Adrenal gland (tissue), 12 donors: ENCODE results near the gene PTGR2. TPM values are rescaled to one million over a fixed set of nuclear protein-coding genes. Genes with fewer than 3 reads are reported as not detected.

ENCODE experiments used
- DNase-seq, 7 donors: peaks; one replicate each; pipeline ENCODE4 v3.0.0-alpha.2; 2019 to 2020
- H3K27ac ChIP-seq, 5 donors: fragments of 200-600 bp; sonication (generic) in 4 of 5; 1 replicate in 3 of 5; 2 replicates in 2 of 5; pipeline versions ENCODE4 v1.5.1 to v1.8.0; 2016 to 2020; ENCODE audit warnings: mild to moderate bottlenecking in 1 of 5
- H3K27me3 ChIP-seq: fragments of 200-600 bp; 2 replicates; pipeline ENCODE4 v1.8.0; 2021
- H3K36me3 ChIP-seq, 2 donors: fragments of 200-600 bp; replicated peaks in 1 of 2; 1 replicate in 1 of 2; 2 replicates in 1 of 2; pipeline versions ENCODE4 v1.5.1 to v1.8.0; 2018 to 2022
- H3K4me1 ChIP-seq, 2 donors: fragments of 200-600 bp; replicated peaks in 1 of 2; 1 replicate in 1 of 2; 2 replicates in 1 of 2; pipeline versions ENCODE4 v1.5.1 to v1.8.0; 2018 to 2021
- H3K4me3 ChIP-seq, 4 donors: fragments of 200-600 bp; sonication (generic) in 3 of 4; one replicate each; pipeline ENCODE4 v1.5.1; 2016 to 2018
- H3K9me3 ChIP-seq, 3 donors: fragments of 200-600 bp; sonication (generic) in 1 of 3; replicated peaks in 1 of 3; 1 replicate in 2 of 3; 2 replicates in 1 of 3; pipeline versions ENCODE4 v1.5.1 to v1.8.0; 2016 to 2021
- POLR2A ChIP-seq, 2 donors: fragments of 450-650 bp; IDR thresholded peaks; one replicate each; pipeline ENCODE4 v1.6.1; 2017; ENCODE audit warnings: antibody characterized with exemption in 2 of 2, mild to moderate bottlenecking in 2 of 2, moderate library complexity in 1 of 2
- WGBS, 4 donors: extraction: QIAGEN DNeasy Blood & Tissue Kit in 2 of 4; methylation state at CpG; one replicate each; pipeline versions ENCODE4 v1.1.5 to v1.1.7; 2013 to 2017; 5-methylcytosine and 5-hydroxymethylcytosine counted together
- intact Hi-C, 2 donors: fragments of 100-400 bp; cut with DNase I; formaldehyde crosslinking; loops; one replicate each; pipeline versions ENCODE4 v1.14.1 to v1.15.0; 2022 to 2023
- polyA plus RNA-seq, 3 donors: library from polyadenylated mRNA; stranded (reverse); fragments of 200-250 nt in 2 of 3; fragments of 350-450 nt in 1 of 3; fragmentation: Illumina TruSeq in 1 of 3; extraction: RNeasy Lipid Tissue Mini Kit (QIAGEN cat#74804) in 1 of 3; gene quantifications; one replicate each; pipeline ENCODE4 v1.2.3, GENCODE V29; 2013 to 2014
- total RNA-seq, 9 donors: library from RNA; depleted of rRNA in 4 of 9; stranded (reverse); fragments of >200 nt in 4 of 9; fragments of 120-200 nt in 1 of 9; fragmentation: NEBNext Ultra II Directional in 1 of 9; extraction: Animal tissue kit (Norgen Biotek cat#: 25700) in 1 of 9; gene quantifications; one replicate each; pipeline versions ENCODE4 v1.1.0 to v1.2.4, GENCODE V29; 2013 to 2023
- TF ChIP-seq, protein P1 (sequence below), 6 experiments: fragments of 450-650 bp in 4 of 6; fragments of 200-600 bp in 2 of 6; sonication (generic) in 1 of 6; IDR thresholded peaks; 1 replicate in 5 of 6; 2 replicates in 1 of 6; pipeline versions ENCODE4 v1.5.1 to v1.8.0; 2016 to 2021; ENCODE audit warnings: antibody characterized with exemption in 6 of 6, mild to moderate bottlenecking in 2 of 6, moderate library complexity in 1 of 6
- donor health status: healthy with polysubstance abuse.
- donor health status: Bipolar disorder and iron deficiency.
- donor health status: DM: yes; HTN: yes; CAD: no.
- donor health status: DM: no; HTN: no; CAD: no.
- donor health status: DM: no; HTN: no; CAD: no.
- donor health status: DM: yes; HTN: yes; CAD: no.

The PTGR2 gene
- total and polyA plus RNA-seq, 12 donors: 8.8 to 43.7 (median 17.3) TPM

- Histone ChIP-seq H3K27me3 (no peaks in the 10 kb centered on the region), H3K4me3 (no peak overlapping the region), H3K9me3 (no peaks in the 10 kb centered on the region), H3K27ac (no peak overlapping the region), H3K36me3 (peaks cover 0 to 24% of the 10 kb centered on the region in 2 donors), H3K4me1 (no peaks in the 10 kb centered on the region)
- no peak for TF ChIP-seq POLR2A (IDR thresholded peaks at IDR 0.05)
- TF ChIP-seq, protein P1, sequence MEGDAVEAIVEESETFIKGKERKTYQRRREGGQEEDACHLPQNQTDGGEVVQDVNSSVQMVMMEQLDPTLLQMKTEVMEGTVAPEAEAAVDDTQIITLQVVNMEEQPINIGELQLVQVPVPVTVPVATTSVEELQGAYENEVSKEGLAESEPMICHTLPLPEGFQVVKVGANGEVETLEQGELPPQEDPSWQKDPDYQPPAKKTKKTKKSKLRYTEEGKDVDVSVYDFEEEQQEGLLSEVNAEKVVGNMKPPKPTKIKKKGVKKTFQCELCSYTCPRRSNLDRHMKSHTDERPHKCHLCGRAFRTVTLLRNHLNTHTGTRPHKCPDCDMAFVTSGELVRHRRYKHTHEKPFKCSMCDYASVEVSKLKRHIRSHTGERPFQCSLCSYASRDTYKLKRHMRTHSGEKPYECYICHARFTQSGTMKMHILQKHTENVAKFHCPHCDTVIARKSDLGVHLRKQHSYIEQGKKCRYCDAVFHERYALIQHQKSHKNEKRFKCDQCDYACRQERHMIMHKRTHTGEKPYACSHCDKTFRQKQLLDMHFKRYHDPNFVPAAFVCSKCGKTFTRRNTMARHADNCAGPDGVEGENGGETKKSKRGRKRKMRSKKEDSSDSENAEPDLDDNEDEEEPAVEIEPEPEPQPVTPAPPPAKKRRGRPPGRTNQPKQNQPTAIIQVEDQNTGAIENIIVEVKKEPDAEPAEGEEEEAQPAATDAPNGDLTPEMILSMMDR (IDR thresholded peaks at IDR 0.05): no peak
- no peak for DNase-seq
- intact Hi-C loops: no loop called here
Measured at GRCh38 chr14:73859145-73859544, 7.5 kb downstream of the PTGR2 start.

GRCh38 chr14:73861073-73861472, 9.4 kb downstream of the PTGR2 start:
- no peak overlapping the region for H3K27ac ChIP-seq
- TF ChIP-seq, protein P1 (IDR thresholded peaks at IDR 0.05): no peak
- no peak for TF ChIP-seq POLR2A (IDR thresholded peaks at IDR 0.05)
- no peaks in the 10 kb centered on the region for H3K9me3 ChIP-seq
- DNase-seq: no peak
- no peaks in the 10 kb centered on the region for H3K4me1 ChIP-seq
- H3K4me3 ChIP-seq: no peak overlapping the region
- H3K36me3 ChIP-seq: peaks cover 0 to 35% of the 10 kb centered on the region in 2 donors
- 92 to 93% (median 92%) methylated on average over 5 of the region's 5 CpGs for WGBS, 4 donors
- intact Hi-C loops: no loop called here
- H3K27me3 ChIP-seq: no peaks in the 10 kb centered on the region

DNA sequence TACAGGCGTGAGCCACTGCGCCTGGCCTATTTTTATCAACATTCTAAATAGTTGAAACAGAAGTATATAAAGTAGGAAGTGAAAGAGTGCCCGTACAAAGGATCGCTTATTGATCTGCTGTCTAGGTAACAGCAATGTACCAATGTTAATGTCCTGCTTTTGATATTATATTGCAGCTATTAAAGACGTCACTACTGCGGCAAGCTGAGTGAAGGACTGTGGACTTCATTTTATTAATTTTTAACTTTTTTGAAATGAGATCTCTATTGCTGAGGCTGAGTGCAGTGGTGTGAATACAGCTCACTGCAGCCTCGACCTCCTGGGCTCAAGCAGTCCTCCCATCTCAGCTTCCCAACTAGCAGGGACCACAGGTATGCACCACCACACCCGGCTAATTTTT, 10.8 kb downstream of the PTGR2 start:
- peaks cover 0 to 35% of the 10 kb centered on the region in 2 donors for H3K36me3 ChIP-seq
- H3K4me3 ChIP-seq: no peak overlapping the region
- intact Hi-C loops: no loop called here
- DNase-seq: no peak
- no peak for TF ChIP-seq POLR2A (IDR thresholded peaks at IDR 0.05)
- TF ChIP-seq, protein P1 (IDR thresholded peaks at IDR 0.05): no peak
- H3K4me1 ChIP-seq: no peaks in the 10 kb centered on the region
- no peaks in the 10 kb centered on the region for H3K9me3 ChIP-seq
- 88 to 95% (median 90%) methylated on average over 8 of the region's 8 CpGs for WGBS, 4 donors
- no peak overlapping the region for H3K27ac ChIP-seq
- no peaks in the 10 kb centered on the region for H3K27me3 ChIP-seq

DNA sequence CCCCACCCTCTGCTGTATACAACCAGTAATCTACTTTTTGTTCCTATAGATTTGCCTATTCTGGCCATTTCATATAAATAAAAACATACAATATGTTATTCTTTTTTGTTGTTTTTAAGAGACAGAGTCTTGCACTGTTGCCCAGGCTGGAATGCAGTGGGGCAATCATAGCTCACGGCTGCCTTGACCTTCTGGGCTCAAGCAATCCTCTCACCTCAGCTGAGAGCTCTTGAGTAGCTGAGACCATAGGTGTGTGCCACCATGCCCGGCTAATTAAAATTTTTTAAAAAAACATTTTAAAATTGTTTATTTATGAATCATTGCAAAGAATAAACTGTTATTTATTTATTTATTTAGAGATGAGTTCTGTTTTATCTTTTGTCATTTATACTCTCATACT, 11.6 kb downstream of the PTGR2 start:
- Histone ChIP-seq H3K4me3 (no peak overlapping the region), H3K36me3 (peaks cover 0 to 35% of the 10 kb centered on the region in 2 donors), H3K27me3 (no peaks in the 10 kb centered on the region), H3K9me3 (no peaks in the 10 kb centered on the region), H3K27ac (no peak overlapping the region), H3K4me1 (no peaks in the 10 kb centered on the region)
- no peak for DNase-seq
- TF ChIP-seq, protein P1 (IDR thresholded peaks at IDR 0.05): no peak
- no peak for TF ChIP-seq POLR2A (IDR thresholded peaks at IDR 0.05)
- intact Hi-C loops: no loop called here
- 77 to 80% (median 78%) methylated on average over 2 of the region's 2 CpGs for WGBS, 4 donors
